OCI-LY7 (cell line): ENCODE data around the gene TTC7B.

Source experiments
- CTCF ChIP-seq: fragments of 200-600 bp; sonication (generic); conservative IDR thresholded peaks from 2 replicates; pipeline ENCODE4 v1.5.1; 2014; ENCODE audit warnings: mild to moderate bottlenecking, antibody characterized with exemption, low read length, moderate library complexity, mixed read lengths
- EZH2phosphoT487 ChIP-seq: fragments of 200-600 bp; sonication (generic); IDR thresholded peaks from 2 replicates; pipeline ENCODE4 v1.6.1; 2018; ENCODE audit warnings: low read depth, borderline replicate concordance, mild to moderate bottlenecking, mixed run types, antibody characterized with exemption, low read length, moderate library complexity, mixed read lengths

DNA sequence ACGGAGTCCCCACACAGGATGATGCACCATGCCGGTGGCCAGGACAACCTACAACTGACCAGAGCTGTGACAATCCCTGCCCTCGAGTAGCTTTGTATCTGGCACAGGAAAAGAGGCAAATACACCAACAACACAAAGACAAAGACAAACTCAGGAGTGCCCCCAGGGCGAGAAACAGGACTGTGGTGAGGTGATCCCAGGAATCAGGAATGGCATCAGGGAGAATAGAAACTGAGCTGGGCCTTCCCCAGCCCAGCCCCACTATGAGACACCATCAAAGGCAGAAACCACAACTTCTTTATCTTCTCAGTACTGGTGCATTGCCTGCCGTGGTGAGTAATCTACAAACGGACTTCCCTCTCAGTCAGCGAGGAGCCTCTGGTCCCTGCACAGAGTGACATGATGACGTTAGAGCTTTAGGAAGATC lies 157.7 kb downstream of the TTC7B start:
- no peak for TF ChIP-seq CTCF
- TF ChIP-seq EZH2phosphoT487 = no peak
